Neural progenitor cell (in vitro differentiated cells): ENCODE results near the gene CAMK2N1.

Experiments
- EZH2 ChIP-seq: fragments of 200-600 bp; sonication (generic); IDR thresholded peaks from 2 replicates; pipeline ENCODE4 v1.6.1; 2017; ENCODE audit warnings: antibody characterized with exemption, mild to moderate bottlenecking, moderate library complexity
- EZH2phosphoT487 ChIP-seq: fragments of 200-600 bp; sonication (generic); IDR thresholded peaks from 2 replicates; pipeline ENCODE4 v1.6.1; 2017; ENCODE audit warnings: antibody characterized with exemption
- TF ChIP-seq, protein P1 (sequence below): fragments of 200-600 bp; sonication (generic); IDR thresholded peaks from 2 replicates; pipeline ENCODE4 v1.5.1; 2017; ENCODE audit warnings: antibody characterized with exemption, mild to moderate bottlenecking

DNA sequence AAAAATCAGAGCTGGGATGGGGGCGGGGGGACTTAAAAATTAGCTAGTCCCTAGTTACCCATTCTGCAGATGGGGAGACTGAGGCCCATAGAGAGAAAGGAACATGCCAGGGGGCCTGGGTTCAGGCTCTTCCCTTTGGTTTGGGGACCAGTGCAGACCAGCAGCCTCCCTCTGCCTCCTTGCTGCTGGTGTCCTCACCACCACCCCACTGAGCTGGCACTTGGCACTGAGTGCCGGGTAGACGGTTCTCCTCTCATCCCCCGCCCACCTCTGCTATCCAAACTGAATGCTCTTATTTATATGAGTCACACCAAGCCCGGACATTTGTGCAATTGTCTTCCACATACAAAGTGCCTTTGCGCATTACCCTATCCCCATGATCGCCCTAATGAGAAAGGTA, 39.2 kb downstream of the CAMK2N1 start:
- TF ChIP-seq, protein P1, sequence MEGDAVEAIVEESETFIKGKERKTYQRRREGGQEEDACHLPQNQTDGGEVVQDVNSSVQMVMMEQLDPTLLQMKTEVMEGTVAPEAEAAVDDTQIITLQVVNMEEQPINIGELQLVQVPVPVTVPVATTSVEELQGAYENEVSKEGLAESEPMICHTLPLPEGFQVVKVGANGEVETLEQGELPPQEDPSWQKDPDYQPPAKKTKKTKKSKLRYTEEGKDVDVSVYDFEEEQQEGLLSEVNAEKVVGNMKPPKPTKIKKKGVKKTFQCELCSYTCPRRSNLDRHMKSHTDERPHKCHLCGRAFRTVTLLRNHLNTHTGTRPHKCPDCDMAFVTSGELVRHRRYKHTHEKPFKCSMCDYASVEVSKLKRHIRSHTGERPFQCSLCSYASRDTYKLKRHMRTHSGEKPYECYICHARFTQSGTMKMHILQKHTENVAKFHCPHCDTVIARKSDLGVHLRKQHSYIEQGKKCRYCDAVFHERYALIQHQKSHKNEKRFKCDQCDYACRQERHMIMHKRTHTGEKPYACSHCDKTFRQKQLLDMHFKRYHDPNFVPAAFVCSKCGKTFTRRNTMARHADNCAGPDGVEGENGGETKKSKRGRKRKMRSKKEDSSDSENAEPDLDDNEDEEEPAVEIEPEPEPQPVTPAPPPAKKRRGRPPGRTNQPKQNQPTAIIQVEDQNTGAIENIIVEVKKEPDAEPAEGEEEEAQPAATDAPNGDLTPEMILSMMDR: no peak
- TF ChIP-seq EZH2phosphoT487 (no peak), EZH2 (no peak)
